HG03354 (cell line): ENCODE measurements around the gene CNRIP1.
"Not testable (repeated sequence)": the region's sequence is repeated elsewhere in the genome, so short reads cannot be mapped to it uniquely, and the experiment has no call there.

Experiments
- ATAC-seq: cut with Tn5 transposase; IDR thresholded peaks from one replicate; pipeline ENCODE4 v1.9.1; 2021; ENCODE audit warnings: mild to moderate bottlenecking; ENCODE audit not compliant: unreplicated experiment, poor library complexity, severe bottlenecking

The CNRIP1 gene

GRCh38 chr2:68319398-68320117 lies at the start of gene CNRIP1:
Gene CNRIP1, minus strand, starts transcription at chr2:68319949. Its CDS starts 549 bp downstream, at chr2:68319400.
- no peak for ATAC-seq

DNA sequence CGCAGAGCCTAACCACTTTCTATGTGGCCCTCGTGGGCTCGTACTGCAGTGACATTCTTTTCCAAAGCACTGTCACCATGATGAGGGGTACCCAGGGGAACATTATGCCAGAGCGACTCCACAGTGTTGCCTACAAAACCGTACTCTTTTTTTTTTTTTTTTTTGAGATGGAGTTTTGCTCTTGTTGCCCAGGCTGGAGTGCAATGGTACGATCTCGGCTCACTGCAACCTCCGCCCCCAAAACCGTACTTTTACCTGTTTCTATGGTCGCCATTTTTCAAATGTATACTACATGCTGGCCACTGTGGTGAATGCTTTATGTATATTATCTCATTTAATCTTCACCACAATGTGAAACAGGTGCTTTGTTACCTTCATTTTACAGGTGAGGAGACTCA lies 49.6 kb upstream of the CNRIP1 start:
- ATAC-seq, result no peak

- no peak for ATAC-seq
Observed at GRCh38 chr2:68368654-68369336, 49.0 kb upstream of the CNRIP1 start.

DNA sequence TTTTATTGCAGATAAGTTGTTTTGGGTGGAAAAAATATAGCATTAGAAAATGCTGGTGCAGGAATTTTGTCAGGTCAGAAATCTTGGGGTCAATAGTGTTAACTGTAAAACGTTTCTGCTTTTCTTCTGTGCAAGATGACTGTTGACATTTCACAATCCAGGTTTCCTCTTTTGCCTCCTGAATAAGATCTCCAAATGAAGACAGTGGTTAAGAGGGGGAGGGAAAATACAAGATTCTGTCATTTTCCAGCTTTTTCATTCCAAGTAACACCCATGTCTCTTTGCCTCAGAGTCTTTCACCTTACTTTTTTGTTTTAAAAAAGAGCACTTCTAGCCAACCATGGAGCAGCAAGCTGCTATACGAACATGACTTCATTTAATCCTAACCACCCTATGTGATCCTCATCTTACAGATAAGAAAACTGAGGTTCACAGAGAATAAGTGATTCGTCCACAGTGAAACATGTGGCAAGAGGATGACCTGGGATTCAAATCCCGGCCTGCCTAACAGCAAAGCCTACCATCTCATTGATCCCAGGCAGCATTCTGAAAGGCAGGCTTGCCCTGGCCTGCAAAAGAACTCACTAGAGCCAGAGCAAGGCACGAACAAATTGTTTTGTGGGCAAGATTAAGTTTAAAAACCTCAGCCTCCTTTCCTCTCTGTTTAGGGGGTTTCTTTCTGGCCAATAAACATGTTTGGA lies 48.4 kb upstream of the CNRIP1 start:
- ATAC-seq, result no peak

DNA sequence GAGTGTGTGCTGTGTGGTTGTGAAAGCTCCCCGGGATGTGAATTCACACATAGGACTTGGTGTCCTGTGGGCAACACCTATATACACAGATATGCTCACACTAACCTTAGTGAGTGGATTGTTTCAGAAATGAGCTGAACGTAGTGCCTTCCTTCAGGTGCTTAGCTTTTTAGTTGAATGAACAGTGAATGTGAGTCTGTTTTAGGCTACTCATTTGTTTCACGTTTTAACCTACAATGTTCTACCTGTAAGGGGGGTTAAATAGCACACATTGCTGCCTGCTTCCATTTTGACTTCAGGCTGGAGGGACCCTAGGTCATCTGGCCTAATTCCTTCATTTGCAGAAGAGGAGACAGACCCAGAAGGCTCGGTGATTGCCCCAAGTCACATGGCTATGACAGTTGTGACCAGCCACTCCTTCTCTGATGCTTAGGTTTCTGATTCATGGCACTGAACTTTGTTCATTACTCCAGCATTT lies 46.4 kb upstream of the CNRIP1 start:
- ATAC-seq, result peak; percentile 50

DNA sequence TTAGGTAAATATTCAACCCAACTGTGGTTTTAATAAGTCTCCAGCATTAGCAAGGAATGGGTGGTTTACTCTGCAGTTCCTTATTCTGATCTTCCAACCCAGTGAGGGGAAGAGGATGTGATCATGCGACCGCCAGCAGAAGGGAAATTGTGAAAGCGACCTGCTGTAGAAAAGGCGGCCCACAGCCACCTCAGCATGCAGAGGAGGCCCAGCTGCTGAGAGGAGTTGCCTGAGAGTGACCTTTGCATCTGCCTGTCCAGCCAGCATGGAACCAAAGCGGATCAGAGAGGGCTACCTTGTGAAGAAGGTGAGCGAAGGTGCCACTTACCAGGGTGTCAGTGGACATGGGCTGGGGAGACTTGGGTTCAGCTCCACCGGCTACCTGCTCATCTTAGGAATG lies 45.3 kb upstream of the CNRIP1 start, which contains the start of gene PLEK:
TSS of gene PLEK (plus strand) at position 196 of the 400 bp plus-strand sequence. CDS start at position 266, 70 bp downstream.
- peak; percentile 74 for ATAC-seq

- ATAC-seq, result no peak
Observed at GRCh38 chr2:68363721-68364120, 44.0 kb upstream of the CNRIP1 start.

GRCh38 chr2:68362749-68363148 lies 43.0 kb upstream of the CNRIP1 start:
- no peak for ATAC-seq

- peak; percentile 60 for ATAC-seq
Observed at GRCh38 chr2:68362069-68362468, 42.3 kb upstream of the CNRIP1 start.

DNA sequence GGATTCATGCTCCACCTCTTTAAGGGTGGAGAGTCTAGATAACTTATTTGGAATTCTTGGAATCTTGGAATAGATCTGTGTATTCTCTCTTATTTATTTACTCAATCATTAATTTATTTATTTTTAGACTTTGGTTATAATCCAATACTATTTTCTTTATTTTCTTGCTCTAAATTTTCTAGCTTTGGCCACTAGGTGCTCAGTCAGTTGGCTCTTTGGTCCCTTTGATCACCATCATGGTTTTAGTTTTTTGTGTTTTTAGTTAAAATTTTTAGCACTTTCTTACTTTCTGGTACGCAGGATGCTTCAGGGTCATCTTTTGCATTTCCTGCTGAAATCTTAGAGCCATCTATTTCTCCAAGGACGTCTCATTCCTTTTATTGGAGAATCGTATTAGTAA lies 40.1 kb upstream of the CNRIP1 start:
- no peak for ATAC-seq

- peak; percentile 61 for ATAC-seq
Observed at GRCh38 chr2:68357605-68358337, 38.0 kb upstream of the CNRIP1 start.

GRCh38 chr2:68356599-68357239 lies 37.0 kb upstream of the CNRIP1 start:
- no peak for ATAC-seq

DNA sequence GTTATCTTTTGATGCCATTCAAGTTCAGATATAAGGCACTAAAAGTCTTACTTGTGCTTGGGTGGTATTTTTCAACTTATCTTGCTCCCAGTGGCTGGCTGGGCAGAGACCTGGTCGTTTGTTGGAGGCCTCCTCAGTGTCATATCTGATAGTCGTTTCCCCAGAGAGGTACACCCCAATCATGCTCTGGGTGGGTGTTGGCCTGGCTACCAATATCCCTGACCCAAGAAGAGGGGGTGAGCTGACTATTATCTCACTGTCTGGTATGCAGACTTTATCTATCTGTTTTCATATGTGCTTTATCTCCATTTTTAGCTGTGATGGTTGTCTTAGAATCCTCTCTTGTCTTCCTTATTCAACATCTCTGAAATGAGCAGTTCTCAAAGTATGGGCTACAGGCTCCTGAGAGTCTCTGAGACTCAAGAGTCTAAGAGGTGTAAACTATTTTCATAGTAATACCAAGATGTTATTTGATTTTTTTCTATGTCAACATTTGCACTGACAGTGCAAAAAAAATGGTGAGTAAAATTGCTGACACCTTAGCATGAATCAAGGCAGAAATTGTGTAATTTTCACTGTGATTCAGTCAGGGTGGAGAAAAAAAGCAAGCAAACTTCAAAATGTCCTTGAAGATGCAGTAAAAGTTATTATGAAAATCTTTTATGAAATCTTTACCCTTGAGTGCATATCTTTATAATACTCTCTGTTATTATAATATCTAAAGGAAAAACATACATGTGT lies 33.1 kb upstream of the CNRIP1 start:
- ATAC-seq, result no peak

GRCh38 chr2:68351997-68352396 lies 32.2 kb upstream of the CNRIP1 start:
- ATAC-seq, result no peak

GRCh38 chr2:68349091-68349490 lies 29.3 kb upstream of the CNRIP1 start:
- ATAC-seq, result not testable (repeated sequence)

DNA sequence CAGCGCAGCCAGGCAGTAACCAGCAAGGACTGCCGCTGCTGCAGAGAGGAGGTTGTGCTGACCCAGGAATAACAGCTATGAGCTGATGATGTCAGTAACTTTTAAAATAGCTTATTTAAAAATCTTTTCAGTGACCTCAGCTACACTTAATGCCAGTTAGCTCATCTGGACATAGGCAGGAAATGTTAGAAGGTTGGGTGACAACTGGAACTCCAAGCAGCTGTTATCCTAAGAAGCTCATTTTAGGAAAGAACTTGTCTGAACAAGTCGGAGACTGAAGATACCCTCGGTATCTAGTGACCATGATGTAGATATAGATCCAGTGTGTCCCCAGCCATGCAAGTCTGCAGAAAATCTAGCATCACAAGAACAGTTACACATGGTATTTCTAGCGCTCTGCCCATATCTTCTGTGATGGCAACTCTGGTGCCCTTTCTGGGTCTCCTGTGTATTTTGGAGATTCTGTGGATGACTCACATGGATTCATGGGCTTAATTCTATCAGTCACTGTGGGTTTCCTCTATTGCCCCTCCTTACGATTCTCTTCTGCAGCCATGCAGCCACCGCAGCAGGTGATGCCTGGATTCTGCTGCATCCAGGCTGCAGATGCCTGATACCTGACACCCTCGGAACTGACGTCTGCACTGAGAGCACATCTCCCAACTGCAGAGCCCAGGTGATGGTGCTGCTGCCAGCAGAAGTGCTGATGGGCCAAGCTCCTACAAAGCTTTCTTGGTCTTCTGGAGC lies 25.6 kb upstream of the CNRIP1 start:
- ATAC-seq, result no peak

- no peak for ATAC-seq
Observed at GRCh38 chr2:68344031-68344430, 24.3 kb upstream of the CNRIP1 start.

DNA sequence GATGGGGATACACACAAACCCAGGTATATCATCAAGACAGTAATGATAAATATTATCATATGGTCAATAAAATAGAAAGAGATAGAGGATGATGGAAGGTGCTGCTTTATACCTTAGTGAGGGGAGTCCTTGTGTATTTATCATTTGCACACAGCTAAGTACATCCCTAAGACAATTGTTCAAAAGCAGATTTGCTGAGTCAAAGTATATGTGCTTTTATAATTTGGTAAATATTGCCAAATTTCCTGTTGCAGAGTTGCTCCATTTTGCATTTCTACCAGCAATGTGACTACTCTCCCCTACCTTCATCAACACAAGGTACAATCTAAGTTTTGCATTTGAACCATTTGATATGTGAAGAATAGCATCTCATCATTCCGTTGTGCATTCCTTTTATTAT lies 22.7 kb upstream of the CNRIP1 start:
- no peak for ATAC-seq
